ENCODE data around the gene SOD1. TPM values are rescaled to one million over a fixed set of nuclear protein-coding genes. Genes with fewer than 3 reads are reported as not detected.

Gene SOD1
- total RNA-seq, 2 donors from 2014 or later, result 185 to 234 TPM

DNA sequence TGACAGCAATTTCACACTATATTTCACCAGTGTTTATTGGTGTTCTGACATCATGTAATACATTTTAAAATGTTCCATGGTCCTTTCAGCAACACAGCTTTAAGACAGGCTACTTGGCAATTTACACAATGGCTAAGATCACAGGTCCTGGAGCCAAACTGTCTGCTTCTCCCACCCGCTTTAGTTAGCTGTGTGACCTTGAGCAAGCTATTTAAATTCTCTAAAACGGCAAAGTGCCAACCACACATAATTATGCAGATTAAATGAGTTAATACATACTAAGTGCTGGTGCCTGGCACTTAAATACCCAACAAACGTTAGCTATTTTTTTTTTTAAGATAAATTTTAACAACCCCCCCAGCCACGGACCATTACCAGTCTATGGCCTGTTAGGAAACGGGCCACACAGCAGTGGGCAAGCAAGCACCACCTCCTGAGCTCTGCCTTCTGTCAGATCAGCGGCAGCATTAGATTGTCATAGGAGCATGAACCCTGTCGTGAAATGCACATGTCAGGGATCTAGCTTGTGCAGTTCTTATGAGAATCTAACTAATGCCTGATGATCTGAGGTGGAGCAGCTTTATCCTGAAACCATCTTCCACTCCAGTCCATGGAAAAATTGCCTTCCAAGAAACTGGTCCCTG lies 26.9 kb downstream of the SOD1 start:
- H3K27me3 ChIP-seq (ENCODE audit: control insufficient read depth, insufficient read depth, low read length, poor library complexity, severe bottlenecking), result no peaks in the 10 kb centered on the region
- H3K9me3 ChIP-seq (ENCODE audit: control insufficient read depth, low read length), result no peaks in the 10 kb centered on the region
- no peak overlapping the region for H3K9ac ChIP-seq (ENCODE audit: extremely low read depth, low read length, poor library complexity, severe bottlenecking)
- Mint-ChIP-seq H3K9me3 (no peaks in the 10 kb centered on the region), H3K4me1 (no peaks in the 10 kb centered on the region), H3K4me3 (no peak overlapping the region), H3K27me3 (ENCODE audit: insufficient read depth) (no peaks in the 10 kb centered on the region), H3K36me3 (ENCODE audit: low read depth) (peaks cover 74% of the 10 kb centered on the region), H3K27ac (no peak overlapping the region)
- peaks cover 90% of the 10 kb centered on the region for H3K36me3 ChIP-seq (ENCODE audit: control insufficient read depth, insufficient read depth, low read length)
- H3K4me3 ChIP-seq (ENCODE audit: low read length), result no peak overlapping the region
- no peak for DNase-seq
- TF ChIP-seq, protein P1, sequence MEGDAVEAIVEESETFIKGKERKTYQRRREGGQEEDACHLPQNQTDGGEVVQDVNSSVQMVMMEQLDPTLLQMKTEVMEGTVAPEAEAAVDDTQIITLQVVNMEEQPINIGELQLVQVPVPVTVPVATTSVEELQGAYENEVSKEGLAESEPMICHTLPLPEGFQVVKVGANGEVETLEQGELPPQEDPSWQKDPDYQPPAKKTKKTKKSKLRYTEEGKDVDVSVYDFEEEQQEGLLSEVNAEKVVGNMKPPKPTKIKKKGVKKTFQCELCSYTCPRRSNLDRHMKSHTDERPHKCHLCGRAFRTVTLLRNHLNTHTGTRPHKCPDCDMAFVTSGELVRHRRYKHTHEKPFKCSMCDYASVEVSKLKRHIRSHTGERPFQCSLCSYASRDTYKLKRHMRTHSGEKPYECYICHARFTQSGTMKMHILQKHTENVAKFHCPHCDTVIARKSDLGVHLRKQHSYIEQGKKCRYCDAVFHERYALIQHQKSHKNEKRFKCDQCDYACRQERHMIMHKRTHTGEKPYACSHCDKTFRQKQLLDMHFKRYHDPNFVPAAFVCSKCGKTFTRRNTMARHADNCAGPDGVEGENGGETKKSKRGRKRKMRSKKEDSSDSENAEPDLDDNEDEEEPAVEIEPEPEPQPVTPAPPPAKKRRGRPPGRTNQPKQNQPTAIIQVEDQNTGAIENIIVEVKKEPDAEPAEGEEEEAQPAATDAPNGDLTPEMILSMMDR (conservative IDR thresholded peaks at IDR 0.05), result no peak
- H3K4me1 ChIP-seq (ENCODE audit: control insufficient read depth, insufficient read depth, low read length), result no peaks in the 10 kb centered on the region
- WGBS, 2 experiments (ENCODE audit: insufficient coverage in 1 of 2, insufficient read length in 1 of 2), result 95 to 96% methylated on average over 6 to 7 of the region's 7 CpGs
- H3K27ac ChIP-seq (ENCODE audit: low read depth, low read length), result no peak overlapping the region

DNA sequence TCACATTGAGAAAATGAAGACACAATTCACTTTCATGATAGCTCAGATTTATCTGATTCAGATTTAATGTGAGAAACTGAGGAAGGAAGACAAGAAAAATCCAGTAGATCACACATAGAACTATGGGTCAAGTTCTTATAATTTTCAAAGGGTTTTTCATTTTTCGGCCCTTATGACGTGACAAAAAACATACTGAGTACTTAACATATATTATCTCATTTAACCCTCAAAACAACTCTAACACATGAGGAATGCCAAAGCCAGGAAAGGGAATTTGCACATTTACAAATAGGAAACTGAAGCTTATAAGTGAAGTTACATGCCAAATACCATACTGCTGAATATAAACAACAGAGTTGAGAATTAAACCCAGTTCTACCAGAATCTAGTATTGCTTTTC lies 27.6 kb downstream of the SOD1 start:
- H3K9ac ChIP-seq (ENCODE audit: extremely low read depth, low read length, poor library complexity, severe bottlenecking), result no peak overlapping the region
- no peaks in the 10 kb centered on the region for H3K9me3 Mint-ChIP-seq
- H3K27me3 Mint-ChIP-seq (ENCODE audit: insufficient read depth), result no peaks in the 10 kb centered on the region
- H3K9me3 ChIP-seq (ENCODE audit: control insufficient read depth, low read length), result no peaks in the 10 kb centered on the region
- no peaks in the 10 kb centered on the region for H3K27me3 ChIP-seq (ENCODE audit: control insufficient read depth, insufficient read depth, low read length, poor library complexity, severe bottlenecking)
- DNase-seq, result no peak
- peaks cover 76% of the 10 kb centered on the region for H3K36me3 Mint-ChIP-seq (ENCODE audit: low read depth)
- no peaks in the 10 kb centered on the region for H3K4me1 Mint-ChIP-seq
- H3K27ac ChIP-seq (ENCODE audit: low read depth, low read length), result no peak overlapping the region
- no peak overlapping the region for H3K4me3 ChIP-seq (ENCODE audit: low read length)
- no peaks in the 10 kb centered on the region for H3K4me1 ChIP-seq (ENCODE audit: control insufficient read depth, insufficient read depth, low read length)
- H3K27ac Mint-ChIP-seq, result no peak overlapping the region
- H3K4me3 Mint-ChIP-seq, result no peak overlapping the region
- H3K36me3 ChIP-seq (ENCODE audit: control insufficient read depth, insufficient read depth, low read length), result peaks cover 90% of the 10 kb centered on the region
- TF ChIP-seq, protein P1 (conservative IDR thresholded peaks at IDR 0.05), result no peak
- WGBS, 2 experiments (ENCODE audit: insufficient coverage in 1 of 2, insufficient read length in 1 of 2), result 87% methylated on average over 2 of the region's 2 CpGs; no CpG with 5 or more reads in 1 of the 2 experiments

DNA sequence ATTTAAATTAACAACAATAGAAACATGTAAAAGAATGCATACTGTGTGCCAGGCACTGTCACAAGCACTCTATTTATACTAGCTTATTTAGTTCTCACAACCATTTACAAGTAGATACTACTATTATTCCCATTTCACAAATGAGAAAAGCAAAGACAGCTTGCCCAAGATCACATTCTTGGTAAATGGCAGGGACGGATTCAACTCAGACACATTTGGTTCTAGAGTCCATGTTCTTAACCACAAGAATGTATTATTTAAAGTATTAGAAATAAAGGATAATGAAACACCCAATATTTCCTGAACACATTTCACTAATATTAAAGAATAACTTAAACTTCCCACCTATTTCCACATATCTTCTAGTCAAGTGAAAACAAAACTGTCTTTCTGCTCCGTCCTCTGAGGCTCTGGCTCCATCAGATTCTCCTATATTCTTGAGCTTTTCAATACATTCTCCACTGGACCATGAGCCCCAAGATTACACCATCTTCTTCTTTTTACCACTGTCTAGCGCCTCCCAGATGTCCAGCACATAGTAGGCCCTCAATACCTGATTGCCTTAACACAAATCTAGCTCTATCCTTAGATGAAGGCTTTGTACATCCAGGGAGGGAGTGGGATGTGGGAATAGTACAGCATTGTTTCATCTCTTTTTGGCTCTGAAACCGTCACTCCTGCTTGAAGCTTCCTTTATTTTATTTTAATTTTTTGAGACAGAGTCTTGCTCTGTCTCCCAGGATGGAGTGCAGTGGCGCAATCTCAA lies 29.3 kb downstream of the SOD1 start:
- Histone ChIP-seq H3K4me1 (ENCODE audit: control insufficient read depth, insufficient read depth, low read length) (no peaks in the 10 kb centered on the region), H3K27me3 (ENCODE audit: control insufficient read depth, insufficient read depth, low read length, poor library complexity, severe bottlenecking) (no peaks in the 10 kb centered on the region), H3K27ac (ENCODE audit: low read depth, low read length) (no peak overlapping the region), H3K36me3 (ENCODE audit: control insufficient read depth, insufficient read depth, low read length) (peaks cover 90% of the 10 kb centered on the region), H3K9me3 (ENCODE audit: control insufficient read depth, low read length) (no peaks in the 10 kb centered on the region), H3K4me3 (ENCODE audit: low read length) (no peak overlapping the region), H3K9ac (ENCODE audit: extremely low read depth, low read length, poor library complexity, severe bottlenecking) (no peak overlapping the region)
- Mint-ChIP-seq H3K36me3 (ENCODE audit: low read depth) (peaks cover 76% of the 10 kb centered on the region), H3K4me3 (no peak overlapping the region), H3K9me3 (no peaks in the 10 kb centered on the region), H3K27me3 (ENCODE audit: insufficient read depth) (no peaks in the 10 kb centered on the region), H3K4me1 (no peaks in the 10 kb centered on the region), H3K27ac (no peak overlapping the region)
- 92 to 96% methylated on average over 3 to 5 of the region's 5 CpGs for WGBS, 2 experiments (ENCODE audit: insufficient coverage in 1 of 2, insufficient read length in 1 of 2)
- TF ChIP-seq, protein P1 (conservative IDR thresholded peaks at IDR 0.05), result no peak
- no peak for DNase-seq
